PC-3 (cell line): ENCODE results near the gene ELAPOR1. TPM values are rescaled to one million over a fixed set of nuclear protein-coding genes. Genes with fewer than 3 reads are reported as not detected.

Source experiments
- ATAC-seq: fragments of 200-7000 bp; cut with Tn5 transposase; 2 replicates; pipeline ENCODE4 v1.9.1; 2020; ENCODE audit warnings: mild to moderate bottlenecking, moderate library complexity
- BruUV-seq: library from RNA; stranded (reverse); fragments of 400-500 nt; replicated peaks from 2 replicates; lab custom pipeline; 2021; lab: Mats Ljungman, UMichigan
- CTCF ChIA-PET: fragments of 300-600 bp; sonication (Branson Sonifier 250); formaldehyde crosslinking; loops from one replicate; lab custom pipeline; 2022; ENCODE audit warnings: antibody characterized with exemption; lab: Charles Lee
- POLR2A ChIA-PET: fragments of 300-600 bp; sonication (Branson Sonifier 250); formaldehyde crosslinking; loops from one replicate; lab custom pipeline; 2022; ENCODE audit warnings: antibody characterized with exemption; ENCODE audit not compliant: unreplicated experiment; lab: Charles Lee
- DNase-seq: peaks from one replicate; pipeline ENCODE4 v3.0.0-alpha.2; 2015
- H2AFZ ChIP-seq: fragments of 300-600 bp; sonication (generic); 2 replicates; pipeline ENCODE4 v1.6.0; 2016; ENCODE audit warnings: antibody characterized with exemption, low read length
- H3F3A ChIP-seq: fragments of 300-600 bp; sonication (generic); one replicate; pipeline ENCODE4 v1.6.0; 2017; ENCODE audit warnings: antibody characterized with exemption, low read length, control low read depth, mild to moderate bottlenecking; ENCODE audit not compliant: unreplicated experiment
- H3K27ac ChIP-seq: fragments of 300-600 bp; sonication (generic); 2 replicates; pipeline ENCODE4 v1.5.1; 2016; ENCODE audit warnings: mild to moderate bottlenecking, low read length
- H3K27me3 ChIP-seq: fragments of 300-600 bp; sonication (generic); 2 replicates; pipeline ENCODE4 v1.6.1; 2016; ENCODE audit warnings: low read length, mixed read lengths
- H3K36me3 ChIP-seq: fragments of 300-600 bp; sonication (generic); 2 replicates; pipeline ENCODE4 v1.6.1; 2016; ENCODE audit warnings: low read depth, mixed run types, low read length, mixed read lengths
- H3K4me1 ChIP-seq: fragments of 300-600 bp; sonication (generic); 2 replicates; pipeline ENCODE4 v1.5.1; 2016; ENCODE audit warnings: low read length; ENCODE audit not compliant: insufficient read depth
- H3K4me2 ChIP-seq: fragments of 300-600 bp; sonication (generic); 2 replicates; pipeline ENCODE4 v1.6.0; 2016; ENCODE audit warnings: low read length
- H3K4me3 ChIP-seq: fragments of 300-600 bp; sonication (generic); 2 replicates; pipeline ENCODE4 v1.5.1; 2016; ENCODE audit warnings: mild to moderate bottlenecking, low read length, mixed read lengths
- H3K79me2 ChIP-seq: fragments of 300-600 bp; sonication (generic); 2 replicates; pipeline ENCODE4 v1.6.1; 2017; ENCODE audit warnings: low read length, mixed read lengths
- H3K9ac ChIP-seq: fragments of 300-600 bp; sonication (generic); 2 replicates; pipeline ENCODE4 v1.6.0; 2016; ENCODE audit warnings: mild to moderate bottlenecking, low read length
- H3K9me2 ChIP-seq: fragments of 300-600 bp; sonication (generic); replicated peaks from 2 replicates; pipeline ENCODE4 v1.6.1; 2016; ENCODE audit warnings: mixed run types, low read length, mixed read lengths
- H3K9me3 ChIP-seq: fragments of 300-600 bp; sonication (generic); 2 replicates; pipeline ENCODE4 v1.6.1; 2016; ENCODE audit warnings: low read length, mixed read lengths
- H4K20me1 ChIP-seq: fragments of 300-600 bp; sonication (generic); 2 replicates; pipeline ENCODE4 v1.6.1; 2016; ENCODE audit warnings: low read length, mixed read lengths
- CTCF ChIP-seq: fragments of 300-600 bp; sonication (generic); conservative IDR thresholded peaks from 2 replicates; pipeline ENCODE4 v1.5.1; 2017; ENCODE audit warnings: antibody characterized with exemption, low read depth, mild to moderate bottlenecking, low read length
- EZH2 ChIP-seq: fragments of 300-600 bp; sonication (generic); IDR thresholded peaks from one replicate; pipeline ENCODE4 v1.6.1; 2017; ENCODE audit warnings: antibody characterized with exemption, mild to moderate bottlenecking, low read length; ENCODE audit not compliant: unreplicated experiment
- EZH2phosphoT487 ChIP-seq: fragments of 300-600 bp; sonication (generic); IDR thresholded peaks from 2 replicates; pipeline ENCODE4 v1.6.1; 2018; ENCODE audit warnings: mild to moderate bottlenecking, antibody characterized with exemption, low read length, borderline replicate concordance
- intact Hi-C: fragments of 100-400 bp; cut with micrococcal nuclease; formaldehyde crosslinking; loops from 2 replicates; pipeline ENCODE4 v1.9.0; 2023
- total RNA-seq: library from RNA; depleted of rRNA; stranded (reverse); fragments of >200 nt; gene quantifications from 2 replicates; pipeline ENCODE4 v1.2.3, GENCODE V29; 2014

ELAPOR1 gene
- total RNA-seq, 1 experiment from 2014 or later: 0.80 TPM

DNA sequence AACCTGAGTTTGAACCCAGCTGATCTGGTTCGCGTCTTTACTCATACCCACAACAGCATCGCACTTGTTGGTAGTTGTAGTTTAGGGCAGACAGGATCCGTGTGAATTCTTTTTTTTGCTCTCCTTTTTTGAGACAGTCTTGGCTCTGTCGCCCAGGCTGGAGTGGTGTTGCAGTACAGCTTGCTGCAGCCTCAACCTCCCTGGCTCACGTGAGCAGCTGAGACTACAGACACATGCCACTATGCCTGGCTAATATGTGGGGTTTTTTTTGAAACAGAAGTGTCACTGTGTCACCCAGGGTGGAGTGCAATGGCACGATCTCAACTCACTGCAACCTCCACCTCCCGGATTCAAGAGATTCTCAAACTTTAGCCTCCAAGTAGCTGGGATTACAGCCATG lies 46.0 kb upstream of the ELAPOR1 start:
- ATAC-seq: no peak
- peaks cover 28% of the 10 kb centered on the region for H3K79me2 ChIP-seq
- intact Hi-C loops: no loop called here
- TF ChIP-seq EZH2phosphoT487 (no peak), CTCF (no peak), EZH2 (no peak)
- no peaks in the 10 kb centered on the region for H3F3A ChIP-seq
- DNase-seq: no peak
- H3K27me3 ChIP-seq: no peaks in the 10 kb centered on the region
- H3K27ac ChIP-seq: no peak overlapping the region
- H3K4me2 ChIP-seq: no peak overlapping the region
- H3K36me3 ChIP-seq: peaks cover 8% of the 10 kb centered on the region; the same call in 1 of the 2 replicates
- H3K9me3 ChIP-seq: no peaks in the 10 kb centered on the region
- CTCF ChIA-PET: no interaction called here
- H3K9ac ChIP-seq: no peak overlapping the region
- BruUV-seq: no TSS peak
- H2AFZ ChIP-seq: no peak overlapping the region
- no peaks in the 10 kb centered on the region for H4K20me1 ChIP-seq
- no peaks in the 10 kb centered on the region for H3K4me1 ChIP-seq
- no peak overlapping the region for H3K4me3 ChIP-seq
- H3K9me2 ChIP-seq: no peaks in the 10 kb centered on the region
- POLR2A ChIA-PET: interaction anchor here (0.6 kb wide), 1 partner anchor 25 kb away, joined by 3 read pairs; no protein-coding TSS in a partner anchor

DNA sequence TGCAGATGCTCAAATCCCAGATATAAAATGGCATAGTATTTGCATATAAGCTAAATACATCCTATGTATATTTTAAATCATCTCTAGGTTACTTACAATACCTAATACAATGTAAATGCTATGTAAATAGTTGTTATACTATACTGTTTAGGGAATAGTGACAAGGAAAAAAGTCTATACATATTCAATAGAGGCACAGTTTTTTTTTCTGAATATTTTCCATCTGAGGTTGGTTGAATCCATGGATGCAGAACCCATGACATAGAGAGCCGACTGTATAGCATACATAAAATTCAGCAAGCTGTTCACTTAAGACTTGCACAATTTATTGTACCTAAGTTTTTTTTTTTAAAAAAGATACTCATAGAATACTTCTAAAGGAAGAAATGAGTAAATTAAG lies 44.6 kb upstream of the ELAPOR1 start:
- no peak overlapping the region for H3K4me2 ChIP-seq
- H2AFZ ChIP-seq: no peak overlapping the region
- H3K27me3 ChIP-seq: no peaks in the 10 kb centered on the region
- CTCF ChIA-PET: no interaction called here
- DNase-seq (no peak), ATAC-seq (no peak)
- no peaks in the 10 kb centered on the region for H4K20me1 ChIP-seq
- H3F3A ChIP-seq: no peaks in the 10 kb centered on the region
- TF ChIP-seq CTCF (no peak), EZH2 (no peak), EZH2phosphoT487 (no peak)
- peaks cover 35% of the 10 kb centered on the region for H3K79me2 ChIP-seq
- POLR2A ChIA-PET: no interaction called here
- peaks cover 5% of the 10 kb centered on the region; the same call in 1 of the 2 replicates for H3K36me3 ChIP-seq
- H3K9me2 ChIP-seq: no peaks in the 10 kb centered on the region
- no peaks in the 10 kb centered on the region for H3K4me1 ChIP-seq
- H3K27ac ChIP-seq: no peak overlapping the region
- H3K9me3 ChIP-seq: no peaks in the 10 kb centered on the region
- H3K9ac ChIP-seq: no peak overlapping the region
- no peak overlapping the region for H3K4me3 ChIP-seq
- BruUV-seq: no TSS peak
- intact Hi-C loops: no loop called here
